Measurements from ENCODE around the gene MRPL55.

Gene MRPL55

GRCh38 chr1:228082918-228083870, 25.9 kb downstream of the MRPL55 start:
- Histone ChIP-seq H3K36me3 (ENCODE audit: control insufficient read depth in 2 of 2, insufficient read depth in 2 of 2, low read length in 2 of 2) (no peaks in the 10 kb centered on the region), H3K4me1 (ENCODE audit: control insufficient read depth, insufficient read depth, low read length) (peaks cover 58% of the 10 kb centered on the region), H3K9me3 (ENCODE audit: control insufficient read depth in 2 of 2, low read length in 2 of 2) (no peaks in the 10 kb centered on the region), H3K4me3 (ENCODE audit: low read length in 2 of 2) (peak overlapping the region; percentile 85 to 98), H3K9ac (ENCODE audit: low read length in 2 of 2) (peak overlapping the region; percentile 95 to 98), H3K27ac (ENCODE audit: low read length) (peak overlapping the region; percentile 87), H3K27me3 (ENCODE audit: control insufficient read depth in 1 of 2, insufficient read depth in 2 of 2, low read length in 2 of 2) (no peaks in the 10 kb centered on the region)

GRCh38 chr1:228082214-228082917, 26.7 kb downstream of the MRPL55 start, which contains the start of gene ARF1:
Gene ARF1 (plus strand): TSS chr1:228082708. CDS start chr1:228097115, 14,407 bp downstream.
- Histone ChIP-seq H3K9ac (ENCODE audit: low read length in 2 of 2) (peak within 1 kb of the TSS; percentile 95 to 98), H3K36me3 (ENCODE audit: control insufficient read depth in 2 of 2, insufficient read depth in 2 of 2, low read length in 2 of 2) (no peaks in the 10 kb centered on the region), H3K27me3 (ENCODE audit: control insufficient read depth in 1 of 2, insufficient read depth in 2 of 2, low read length in 2 of 2) (no peaks in the 10 kb centered on the region), H3K9me3 (ENCODE audit: control insufficient read depth in 2 of 2, low read length in 2 of 2) (no peaks in the 10 kb centered on the region), H3K4me3 (ENCODE audit: low read length in 2 of 2) (peak within 1 kb of the TSS; percentile 85 to 98), H3K4me1 (ENCODE audit: control insufficient read depth, insufficient read depth, low read length) (peaks cover 54% of the 10 kb centered on the region), H3K27ac (ENCODE audit: low read length) (peak within 1 kb of the TSS; percentile 87)

GRCh38 chr1:228081578-228082213, 27.4 kb downstream of the MRPL55 start:
- H3K9me3 ChIP-seq (ENCODE audit: control insufficient read depth in 2 of 2, low read length in 2 of 2), result no peaks in the 10 kb centered on the region
- peaks cover 51% of the 10 kb centered on the region for H3K4me1 ChIP-seq (ENCODE audit: control insufficient read depth, insufficient read depth, low read length)
- no peaks in the 10 kb centered on the region for H3K36me3 ChIP-seq (ENCODE audit: control insufficient read depth in 2 of 2, insufficient read depth in 2 of 2, low read length in 2 of 2)
- no peaks in the 10 kb centered on the region for H3K27me3 ChIP-seq (ENCODE audit: control insufficient read depth in 1 of 2, insufficient read depth in 2 of 2, low read length in 2 of 2)
- peak overlapping the region; percentile 74 to 98 for H3K4me3 ChIP-seq (ENCODE audit: low read length in 2 of 2)
- H3K27ac ChIP-seq (ENCODE audit: low read length), result peak overlapping the region; percentile 87
- peak overlapping the region; percentile 76 to 84 for H3K9ac ChIP-seq (ENCODE audit: low read length in 2 of 2)

GRCh38 chr1:228081144-228081543, 28.0 kb downstream of the MRPL55 start:
- Histone ChIP-seq H3K9ac (ENCODE audit: low read length in 2 of 2) (peak overlapping the region in 1 of 2 donors; percentile 84), H3K27ac (ENCODE audit: low read length) (no peak overlapping the region), H3K9me3 (ENCODE audit: control insufficient read depth in 2 of 2, low read length in 2 of 2) (no peaks in the 10 kb centered on the region), H3K27me3 (ENCODE audit: control insufficient read depth in 1 of 2, insufficient read depth in 2 of 2, low read length in 2 of 2) (no peaks in the 10 kb centered on the region), H3K4me1 (ENCODE audit: control insufficient read depth, insufficient read depth, low read length) (peaks cover 46% of the 10 kb centered on the region), H3K36me3 (ENCODE audit: control insufficient read depth in 2 of 2, insufficient read depth in 2 of 2, low read length in 2 of 2) (no peaks in the 10 kb centered on the region), H3K4me3 (ENCODE audit: low read length in 2 of 2) (peak overlapping the region; percentile 74 to 98)

GRCh38 chr1:228079601-228080263, 29.4 kb downstream of the MRPL55 start:
- Histone ChIP-seq H3K9me3 (ENCODE audit: control insufficient read depth in 2 of 2, low read length in 2 of 2) (no peaks in the 10 kb centered on the region), H3K36me3 (ENCODE audit: control insufficient read depth in 2 of 2, insufficient read depth in 2 of 2, low read length in 2 of 2) (no peaks in the 10 kb centered on the region), H3K4me1 (ENCODE audit: control insufficient read depth, insufficient read depth, low read length) (peaks cover 32% of the 10 kb centered on the region), H3K4me3 (ENCODE audit: low read length in 2 of 2) (no peak overlapping the region), H3K9ac (ENCODE audit: low read length in 2 of 2) (no peak overlapping the region), H3K27ac (ENCODE audit: low read length) (no peak overlapping the region), H3K27me3 (ENCODE audit: control insufficient read depth in 1 of 2, insufficient read depth in 2 of 2, low read length in 2 of 2) (no peaks in the 10 kb centered on the region)

GRCh38 chr1:228079013-228079412, 30.1 kb downstream of the MRPL55 start:
- Histone ChIP-seq H3K4me1 (ENCODE audit: control insufficient read depth, insufficient read depth, low read length) (peaks cover 25% of the 10 kb centered on the region), H3K27me3 (ENCODE audit: control insufficient read depth in 1 of 2, insufficient read depth in 2 of 2, low read length in 2 of 2) (no peaks in the 10 kb centered on the region), H3K4me3 (ENCODE audit: low read length in 2 of 2) (no peak overlapping the region), H3K9ac (ENCODE audit: low read length in 2 of 2) (no peak overlapping the region), H3K27ac (ENCODE audit: low read length) (no peak overlapping the region), H3K36me3 (ENCODE audit: control insufficient read depth in 2 of 2, insufficient read depth in 2 of 2, low read length in 2 of 2) (no peaks in the 10 kb centered on the region), H3K9me3 (ENCODE audit: control insufficient read depth in 2 of 2, low read length in 2 of 2) (no peaks in the 10 kb centered on the region)

GRCh38 chr1:228077565-228078330, 31.4 kb downstream of the MRPL55 start:
- no peak overlapping the region for H3K9ac ChIP-seq (ENCODE audit: low read length in 2 of 2)
- peak overlapping the region; percentile 41 for H3K27ac ChIP-seq (ENCODE audit: low read length)
- H3K27me3 ChIP-seq (ENCODE audit: control insufficient read depth in 1 of 2, insufficient read depth in 2 of 2, low read length in 2 of 2), result peaks cover 0 to under 1% of the 10 kb centered on the region in 2 donors
- no peaks in the 10 kb centered on the region for H3K36me3 ChIP-seq (ENCODE audit: control insufficient read depth in 2 of 2, insufficient read depth in 2 of 2, low read length in 2 of 2)
- H3K4me1 ChIP-seq (ENCODE audit: control insufficient read depth, insufficient read depth, low read length), result peaks cover 17% of the 10 kb centered on the region
- no peak overlapping the region for H3K4me3 ChIP-seq (ENCODE audit: low read length in 2 of 2)
- no peaks in the 10 kb centered on the region for H3K9me3 ChIP-seq (ENCODE audit: control insufficient read depth in 2 of 2, low read length in 2 of 2)

- Histone ChIP-seq H3K9ac (ENCODE audit: low read length in 2 of 2) (no peak overlapping the region), H3K27me3 (ENCODE audit: control insufficient read depth in 1 of 2, insufficient read depth in 2 of 2, low read length in 2 of 2) (peaks cover 5 to 8% of the 10 kb centered on the region in 2 donors), H3K4me3 (ENCODE audit: low read length in 2 of 2) (no peak overlapping the region), H3K4me1 (ENCODE audit: control insufficient read depth, insufficient read depth, low read length) (peaks cover 17% of the 10 kb centered on the region), H3K27ac (ENCODE audit: low read length) (peak overlapping the region; percentile 41), H3K9me3 (ENCODE audit: control insufficient read depth in 2 of 2, low read length in 2 of 2) (no peaks in the 10 kb centered on the region), H3K36me3 (ENCODE audit: control insufficient read depth in 2 of 2, insufficient read depth in 2 of 2, low read length in 2 of 2) (no peaks in the 10 kb centered on the region)
Observed at GRCh38 chr1:228076796-228077430, 32.2 kb downstream of the MRPL55 start.

GRCh38 chr1:228075801-228076271, 33.3 kb downstream of the MRPL55 start:
- H3K9ac ChIP-seq (ENCODE audit: low read length in 2 of 2), result no peak overlapping the region
- no peak overlapping the region for H3K27ac ChIP-seq (ENCODE audit: low read length)
- H3K9me3 ChIP-seq (ENCODE audit: control insufficient read depth in 2 of 2, low read length in 2 of 2), result no peaks in the 10 kb centered on the region
- H3K36me3 ChIP-seq (ENCODE audit: control insufficient read depth in 2 of 2, insufficient read depth in 2 of 2, low read length in 2 of 2), result no peaks in the 10 kb centered on the region
- H3K27me3 ChIP-seq (ENCODE audit: control insufficient read depth in 1 of 2, insufficient read depth in 2 of 2, low read length in 2 of 2), result peaks cover 8 to 9% of the 10 kb centered on the region in 2 donors
- H3K4me3 ChIP-seq (ENCODE audit: low read length in 2 of 2), result no peak overlapping the region
- peaks cover 8% of the 10 kb centered on the region for H3K4me1 ChIP-seq (ENCODE audit: control insufficient read depth, insufficient read depth, low read length)
